NCI-H146 treated with DMSO at 0.1 percent for 48 hours (cell line): ENCODE results near the gene ATP2A3.

Experiments
- DNase-seq: peaks from one replicate; lab custom pipeline; 2025; ENCODE audit not compliant: unreplicated experiment; lab: John Stamatoyannopoulos, UW

Gene ATP2A3

GRCh38 chr17:3913531-3914311 is 50.5 kb downstream of the ATP2A3 start:
- peak; percentile 37 for DNase-seq

- no peak for DNase-seq
Measured at GRCh38 chr17:3912827-3913226, 51.4 kb downstream of the ATP2A3 start.

- peak; percentile 13 for DNase-seq
Measured at GRCh38 chr17:3911271-3912053, 52.8 kb downstream of the ATP2A3 start.

GRCh38 chr17:3910420-3911270 is 53.6 kb downstream of the ATP2A3 start:
- no peak for DNase-seq

- DNase-seq: no peak
Measured at GRCh38 chr17:3909257-3909656, 55.0 kb downstream of the ATP2A3 start.

GRCh38 chr17:3907483-3908216 is 56.6 kb downstream of the ATP2A3 start:
- no peak for DNase-seq

- DNase-seq: no peak
Measured at GRCh38 chr17:3906881-3907280, 57.4 kb downstream of the ATP2A3 start.

GRCh38 chr17:3905017-3905520 is 59.2 kb downstream of the ATP2A3 start:
- DNase-seq: no peak

GRCh38 chr17:3904501-3904900 is 59.7 kb downstream of the ATP2A3 start:
- DNase-seq: no peak

- DNase-seq: no peak
Measured at GRCh38 chr17:3903881-3904290, 60.4 kb downstream of the ATP2A3 start.

- DNase-seq: no peak
Measured at GRCh38 chr17:3903051-3903825, 61.0 kb downstream of the ATP2A3 start.

GRCh38 chr17:3900646-3901045 is 63.6 kb downstream of the ATP2A3 start:
- DNase-seq: no peak

GRCh38 chr17:3897731-3898130 is 66.5 kb downstream of the ATP2A3 start:
- no peak for DNase-seq

GRCh38 chr17:3896968-3897235 is 67.3 kb downstream of the ATP2A3 start:
- DNase-seq: no peak

- no peak for DNase-seq
Measured at GRCh38 chr17:3896108-3896967, 67.9 kb downstream of the ATP2A3 start.

- no peak for DNase-seq
Measured at GRCh38 chr17:3895354-3895753, 68.9 kb downstream of the ATP2A3 start.

- DNase-seq: no peak
Measured at GRCh38 chr17:3894911-3895343, 69.3 kb downstream of the ATP2A3 start.

- DNase-seq: no peak
Measured at GRCh38 chr17:3894188-3894587, 70.0 kb downstream of the ATP2A3 start.

GRCh38 chr17:3893720-3894116 is 70.5 kb downstream of the ATP2A3 start:
- DNase-seq: no peak
